ENCODE measurements around the gene SRPK1. TPM values are rescaled to one million over a fixed set of nuclear protein-coding genes. Genes with fewer than 3 reads are reported as not detected.

Gene SRPK1
- total RNA-seq, 1 experiment from 2014 or later: 89.4 TPM

GRCh38 chr6:35786272-35786671 is 134.6 kb downstream of the SRPK1 start:
- Histone ChIP-seq H3K9me2 (ENCODE audit: insufficient read depth) (no peaks in the 10 kb centered on the region), H3K79me2 (ENCODE audit: insufficient read depth, low read length) (no peaks in the 10 kb centered on the region), H4K20me1 (ENCODE audit: insufficient read depth) (no peaks in the 10 kb centered on the region), H3K4me2 (ENCODE audit: low read length) (no peak overlapping the region), H3K9ac (ENCODE audit: low read length) (no peak overlapping the region), H3K36me3 (ENCODE audit: control insufficient read depth in 1 of 2, insufficient read depth in 2 of 2, low read length in 2 of 2) (no peaks in the 10 kb centered on the region), H3K4me1 (ENCODE audit: control insufficient read depth in 1 of 2, insufficient read depth in 2 of 2, low read length in 2 of 2) (peaks cover 6 to 10% of the 10 kb centered on the region in 2 experiments; a peak in 3 of 4 replicates), H3K9me3 (ENCODE audit: control insufficient read depth in 1 of 2, insufficient read depth in 1 of 2, low read depth in 1 of 2, low read length in 2 of 2) (no peaks in the 10 kb centered on the region), H3K4me3 (replicated peaks in 1 of 2; ENCODE audit: low read depth in 1 of 2, low read length in 2 of 2) (no peak overlapping the region), H3K27ac (ENCODE audit: low read depth, low read length) (no peak overlapping the region), H2AFZ (ENCODE audit: low read depth, low read length, poor library complexity, severe bottlenecking) (no peak overlapping the region), H3K27me3 (ENCODE audit: insufficient read depth, low read length) (peaks cover 21% of the 10 kb centered on the region; the same call in 1 of the 2 replicates)
- ATAC-seq (no peak), DNase-seq (ENCODE audit: low read depth, low spot score) (no peak)
- no TSS peak for BruUV-seq (replicated peaks)
- ChIA-PET CTCF (no interaction called here), RAD21 (ENCODE audit: low non-redundant PET in 1 of 2, low total read pairs in 2 of 2, uncharacterized antibody in 2 of 2, unreplicated experiment in 2 of 2) (no interaction called here), POLR2A (no interaction called here)
- intact Hi-C loops (cut with micrococcal nuclease): no loop called here
- TF ChIP-seq SP1 (IDR thresholded peaks at IDR 0.05; ENCODE audit: low read depth) (no peak), TCF7L2 (IDR thresholded peaks at IDR 0.05; ENCODE audit: borderline replicate concordance, extremely low read depth, insufficient read depth, insufficient read length) (no peak), ZFX (IDR thresholded peaks at IDR 0.05) (no peak), EZH2phosphoT487 (IDR thresholded peaks at IDR 0.05; ENCODE audit: borderline replicate concordance) (no peak)

GRCh38 chr6:35784200-35784599 is 136.7 kb downstream of the SRPK1 start:
- no TSS peak for BruUV-seq (replicated peaks)
- ChIA-PET POLR2A (no interaction called here), RAD21 (ENCODE audit: low non-redundant PET in 1 of 2, low total read pairs in 2 of 2, uncharacterized antibody in 2 of 2, unreplicated experiment in 2 of 2) (no interaction called here), CTCF (no interaction called here)
- Histone ChIP-seq H3K9ac (ENCODE audit: low read length) (no peak overlapping the region), H3K4me2 (ENCODE audit: low read length) (no peak overlapping the region), H3K79me2 (ENCODE audit: insufficient read depth, low read length) (no peaks in the 10 kb centered on the region), H4K20me1 (ENCODE audit: insufficient read depth) (no peaks in the 10 kb centered on the region), H3K27ac (ENCODE audit: low read depth, low read length) (no peak overlapping the region), H3K9me3 (ENCODE audit: control insufficient read depth in 1 of 2, insufficient read depth in 1 of 2, low read depth in 1 of 2, low read length in 2 of 2) (no peaks in the 10 kb centered on the region), H3K27me3 (ENCODE audit: insufficient read depth, low read length) (peaks cover 18% of the 10 kb centered on the region; the same call in 1 of the 2 replicates), H3K4me3 (replicated peaks in 1 of 2; ENCODE audit: low read depth in 1 of 2, low read length in 2 of 2) (no peak overlapping the region), H2AFZ (ENCODE audit: low read depth, low read length, poor library complexity, severe bottlenecking) (no peak overlapping the region), H3K4me1 (ENCODE audit: control insufficient read depth in 1 of 2, insufficient read depth in 2 of 2, low read length in 2 of 2) (peaks cover 6 to 10% of the 10 kb centered on the region in 2 experiments; a peak in 3 of 4 replicates), H3K36me3 (ENCODE audit: control insufficient read depth in 1 of 2, insufficient read depth in 2 of 2, low read length in 2 of 2) (no peaks in the 10 kb centered on the region), H3K9me2 (ENCODE audit: insufficient read depth) (no peaks in the 10 kb centered on the region)
- no peak for TF ChIP-seq JUND (IDR thresholded peaks at IDR 0.05)
- TF ChIP-seq EZH2phosphoT487 (IDR thresholded peaks at IDR 0.05; ENCODE audit: borderline replicate concordance): no peak
- no peak for TF ChIP-seq POLR2AphosphoS5 (IDR thresholded peaks at IDR 0.05; ENCODE audit: low read depth, low read length)
- TF ChIP-seq FOSL1 (IDR thresholded peaks at IDR 0.05; ENCODE audit: low read depth): no peak
- TF ChIP-seq SP1 (IDR thresholded peaks at IDR 0.05; ENCODE audit: low read depth): no peak
- no peak for TF ChIP-seq ZBTB33 (IDR thresholded peaks at IDR 0.05; ENCODE audit: extremely low read depth, insufficient replicate concordance, low read length)
- TF ChIP-seq ZFX (IDR thresholded peaks at IDR 0.05): no peak
- TF ChIP-seq SRF (IDR thresholded peaks at IDR 0.05; ENCODE audit: low read depth): no peak
- no peak for TF ChIP-seq ELF1 (IDR thresholded peaks at IDR 0.05; ENCODE audit: borderline replicate concordance, low read depth)
- TF ChIP-seq MAX (IDR thresholded peaks at IDR 0.05): no peak
- DNase-seq (ENCODE audit: low read depth, low spot score) (no peak), ATAC-seq (no peak)
- intact Hi-C loops (cut with micrococcal nuclease): no loop called here

Measured in HCT116 (cell line).